ENCODE data around the gene AGPS.
"Not testable (repeated sequence)": the region's sequence is repeated elsewhere in the genome, so short reads cannot be mapped to it uniquely, and the experiment has no call there.

Gene AGPS

DNA sequence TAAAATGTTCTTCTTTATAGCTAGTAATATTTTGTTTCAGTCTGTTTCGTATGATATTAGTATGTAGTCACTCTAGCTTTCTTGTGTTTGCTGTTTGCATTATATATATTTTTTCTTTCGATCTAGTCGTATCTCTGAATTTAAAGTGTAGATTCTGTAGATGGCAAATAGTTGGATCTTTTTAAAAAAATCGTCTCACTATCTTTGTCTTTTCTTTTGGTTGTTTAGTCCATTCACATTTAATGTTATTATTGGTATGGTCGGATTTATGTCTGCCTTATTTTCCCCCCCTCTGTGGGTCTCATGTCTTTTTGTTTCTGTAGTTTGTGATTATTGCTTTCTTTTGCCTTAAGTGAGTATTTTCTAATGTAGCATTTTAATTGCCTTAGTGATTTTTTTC is 84.3 kb downstream of the AGPS start:
- DNase-seq: no peak

DNA sequence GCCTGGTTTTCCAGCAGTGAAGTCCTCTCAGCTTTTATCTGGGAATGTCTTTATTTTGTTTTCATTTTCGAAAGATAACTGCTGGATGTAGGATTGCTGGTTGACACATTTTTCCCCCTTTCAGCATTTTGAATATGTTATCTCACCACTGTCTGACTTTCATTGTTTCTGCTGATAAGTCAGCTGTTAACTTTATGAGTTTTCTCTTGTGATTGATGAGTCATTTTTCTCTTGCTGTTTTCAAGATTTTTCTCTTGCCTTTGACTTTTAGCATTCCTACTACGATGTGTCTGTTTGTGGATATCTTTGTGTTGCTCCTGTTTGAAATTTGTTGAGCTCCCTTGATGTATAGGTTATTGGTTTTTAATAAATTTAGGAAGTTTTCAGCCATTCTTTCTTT is 85.5 kb downstream of the AGPS start:
- no peak for DNase-seq

DNA sequence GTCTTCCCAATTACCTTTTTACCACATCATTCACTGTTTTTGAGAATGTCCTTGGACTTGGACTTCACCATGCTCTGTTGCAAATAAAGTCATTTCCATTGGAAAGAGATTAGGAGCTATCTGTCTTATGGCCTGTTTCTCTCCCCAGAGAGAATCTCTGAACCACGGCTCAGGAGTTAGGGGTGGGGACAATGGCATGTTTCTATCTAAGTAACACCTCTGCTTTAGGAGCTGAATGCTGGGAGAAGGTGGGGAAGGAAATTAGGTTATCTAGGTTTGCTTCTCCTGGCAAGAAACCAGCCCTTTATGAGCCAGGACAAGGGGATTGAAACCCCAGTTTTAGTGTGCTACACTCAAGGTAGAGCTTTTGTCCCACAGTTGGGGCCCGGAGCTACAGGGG is 86.3 kb downstream of the AGPS start:
- no peak for DNase-seq

DNA sequence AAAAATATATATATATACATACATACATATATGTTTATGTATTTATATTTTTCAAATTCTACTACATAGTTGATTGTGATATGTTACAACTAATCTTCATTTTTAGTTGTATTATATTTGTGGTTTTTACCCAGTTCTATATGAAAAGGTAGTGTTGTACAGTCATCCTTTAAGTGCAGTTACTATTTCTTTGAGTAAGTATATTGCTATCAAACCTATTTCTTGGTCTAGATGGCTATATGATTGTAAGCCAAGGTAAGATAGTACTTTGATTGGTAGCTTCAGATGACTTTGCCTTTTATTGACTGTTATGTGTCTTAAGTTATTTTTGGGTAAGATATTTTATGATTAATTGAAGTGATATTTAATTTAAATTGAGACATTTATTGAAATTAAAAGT is 89.6 kb downstream of the AGPS start:
- no peak for DNase-seq

DNA sequence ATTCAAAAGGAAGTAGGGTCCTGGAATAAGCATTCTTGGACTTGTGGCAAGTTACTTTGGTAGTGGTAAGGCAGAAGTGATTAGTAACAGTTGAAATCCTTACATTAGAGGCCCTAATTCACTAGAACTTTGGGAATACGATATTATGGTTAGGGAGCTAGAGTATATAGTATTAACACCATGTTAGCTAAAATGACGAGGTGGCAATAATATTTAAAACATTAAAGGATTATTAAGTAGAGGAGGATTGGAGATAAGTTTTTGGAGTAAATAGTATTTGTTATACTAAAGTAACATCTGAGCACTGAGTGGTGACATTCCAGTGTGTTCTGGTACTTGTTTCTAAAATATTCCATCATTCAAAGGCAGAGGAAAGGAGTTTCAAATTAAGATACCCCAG is 91.0 kb downstream of the AGPS start:
- no peak for DNase-seq

DNA sequence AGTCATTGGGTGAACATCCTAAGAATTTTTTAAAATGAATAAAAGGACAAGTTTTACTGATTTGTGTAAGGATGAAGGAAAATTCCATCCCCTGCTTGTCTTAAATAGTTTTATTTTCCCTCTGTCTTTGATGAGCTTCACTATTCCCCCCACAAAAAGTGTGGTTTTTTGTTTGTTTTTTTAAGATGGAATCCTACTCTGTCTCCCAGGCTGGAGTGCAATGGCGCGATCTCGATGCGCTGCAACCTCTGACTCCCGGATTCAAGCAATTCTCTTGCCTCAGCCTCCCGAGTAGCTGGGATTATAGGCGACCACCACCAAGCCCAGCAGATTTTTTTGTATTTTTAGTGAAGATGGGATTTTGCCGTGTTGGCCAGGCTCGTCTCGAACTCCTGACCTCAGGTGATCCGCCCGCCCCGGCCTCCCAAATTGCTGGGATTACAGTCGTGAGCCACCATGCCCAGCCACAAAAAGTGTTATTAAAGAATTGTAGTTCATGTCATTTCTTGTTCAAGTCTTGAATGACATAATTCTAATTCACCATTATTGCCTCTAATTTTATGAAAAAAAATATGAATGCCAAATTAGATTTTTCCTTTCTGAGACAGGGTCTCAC is 91.7 kb downstream of the AGPS start:
- no peak for DNase-seq

DNA sequence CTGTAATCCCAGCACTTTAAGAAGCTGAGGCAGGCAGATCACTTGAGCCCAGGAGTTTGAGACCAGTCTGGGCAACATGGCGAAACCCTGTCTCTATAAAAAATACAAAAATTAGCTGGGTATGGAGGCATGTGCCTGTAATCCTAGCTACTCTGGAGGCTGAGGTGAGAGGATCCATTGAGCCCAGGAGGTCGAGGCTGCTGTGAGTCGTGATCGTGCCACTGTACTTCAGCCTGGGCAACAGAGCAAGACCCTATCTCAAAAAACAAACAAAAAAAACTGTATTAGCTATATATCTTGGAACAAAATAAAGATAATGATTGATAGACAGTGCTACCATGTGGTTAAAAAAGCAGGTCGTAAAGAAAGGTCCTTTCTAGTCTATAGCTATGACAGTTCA is 93.1 kb downstream of the AGPS start:
- not testable (repeated sequence) for DNase-seq

DNA sequence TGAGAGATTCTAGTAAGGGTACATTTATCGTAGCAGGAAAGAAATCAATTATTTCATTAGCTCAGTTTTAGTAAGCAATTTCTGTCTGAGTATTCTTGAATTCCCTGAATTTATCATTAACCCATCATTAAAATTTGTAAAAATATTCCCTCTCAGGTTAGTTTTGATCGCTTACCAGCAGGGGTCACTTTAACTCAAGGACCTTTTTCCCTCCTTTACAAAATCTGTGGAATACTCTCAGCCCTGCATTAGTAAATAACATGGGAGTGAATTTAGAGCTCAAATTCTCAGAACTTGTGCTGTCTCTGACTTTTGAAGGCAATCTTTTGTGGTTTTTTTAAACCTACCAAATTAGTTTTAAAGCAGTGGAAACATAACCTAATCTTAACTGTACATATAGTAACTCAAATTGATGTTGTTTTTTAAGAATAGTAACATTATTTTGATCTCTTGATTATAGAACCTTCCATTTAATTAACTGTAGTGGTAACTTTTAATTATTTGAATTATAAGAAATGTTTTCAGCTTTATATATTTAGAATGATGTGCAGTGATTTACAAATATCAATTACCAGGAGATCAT is 97.2 kb downstream of the AGPS start:
- no peak for DNase-seq

DNA sequence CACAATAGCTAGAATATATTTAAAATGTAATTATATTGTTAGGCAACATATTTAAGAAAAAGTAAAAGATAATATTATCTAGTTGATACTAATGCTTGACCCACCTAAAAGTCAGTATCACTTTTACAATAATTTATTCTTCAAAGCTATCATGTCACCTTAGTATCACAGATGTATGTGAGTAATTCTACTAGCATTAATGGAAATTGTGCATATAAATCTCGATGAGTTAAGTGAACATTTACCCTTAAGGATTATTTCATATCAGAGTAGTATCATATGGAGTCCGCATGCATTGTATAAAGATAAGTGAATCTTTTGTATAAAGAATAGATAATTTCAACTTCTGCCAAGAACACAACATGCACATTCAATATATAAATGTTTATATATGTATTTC is 103.4 kb downstream of the AGPS start:
- no peak for DNase-seq

DNA sequence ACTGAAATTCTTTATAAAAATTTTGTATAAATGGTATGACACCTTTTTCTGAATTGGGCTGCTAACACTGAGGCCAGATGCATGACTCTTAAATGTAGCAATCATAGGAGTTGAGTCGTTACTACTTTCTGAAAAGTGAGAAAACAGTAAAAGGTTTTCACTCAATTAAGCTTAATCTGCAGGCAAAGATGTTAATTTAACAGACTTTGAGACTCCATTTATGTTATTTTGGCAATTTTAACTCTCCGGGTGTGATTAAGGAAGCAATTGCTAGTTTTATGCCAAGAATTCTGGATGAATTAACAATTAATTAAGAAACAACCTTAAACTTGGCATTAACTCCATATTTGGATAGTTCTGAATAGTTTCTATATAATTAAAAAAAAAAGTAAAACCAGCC is 104.3 kb downstream of the AGPS start:
- no peak for DNase-seq

DNA sequence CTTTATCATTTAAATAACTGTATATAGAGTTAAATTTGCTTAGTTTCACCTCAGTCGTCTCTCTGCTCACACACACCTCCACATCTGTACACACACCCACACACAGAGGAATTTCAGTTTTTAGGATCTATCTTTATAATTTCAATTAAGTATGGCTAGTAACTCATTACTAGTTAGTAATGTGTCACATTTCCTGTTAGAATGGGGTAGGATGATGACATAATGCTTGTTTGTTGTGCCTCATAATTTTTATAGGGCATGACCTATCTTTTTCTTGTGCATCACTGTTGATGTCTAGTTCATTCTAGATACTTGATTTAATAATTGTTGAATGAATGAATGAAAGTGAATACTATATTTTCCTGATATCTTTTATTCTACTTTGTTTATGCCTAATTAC is 108.6 kb downstream of the AGPS start:
- no peak for DNase-seq

DNA sequence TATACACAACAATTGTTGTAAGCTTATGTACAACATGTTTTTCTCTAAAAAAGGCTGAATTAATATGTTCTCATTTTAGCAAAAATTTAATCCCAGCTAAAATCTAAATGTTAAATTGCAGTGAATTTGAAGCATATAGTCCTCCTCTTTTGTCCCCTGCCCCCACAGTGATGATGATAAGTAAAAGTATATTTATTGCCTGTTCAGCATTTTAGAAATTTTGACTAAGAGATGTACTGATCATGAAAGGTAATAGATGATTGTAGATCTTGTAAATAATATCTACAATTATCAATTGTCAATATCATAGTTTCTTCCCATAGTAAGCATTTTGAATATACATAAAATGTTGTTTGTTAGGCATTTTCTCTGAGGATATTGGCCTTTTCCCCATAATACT is 113.9 kb downstream of the AGPS start:
- no peak for DNase-seq

DNA sequence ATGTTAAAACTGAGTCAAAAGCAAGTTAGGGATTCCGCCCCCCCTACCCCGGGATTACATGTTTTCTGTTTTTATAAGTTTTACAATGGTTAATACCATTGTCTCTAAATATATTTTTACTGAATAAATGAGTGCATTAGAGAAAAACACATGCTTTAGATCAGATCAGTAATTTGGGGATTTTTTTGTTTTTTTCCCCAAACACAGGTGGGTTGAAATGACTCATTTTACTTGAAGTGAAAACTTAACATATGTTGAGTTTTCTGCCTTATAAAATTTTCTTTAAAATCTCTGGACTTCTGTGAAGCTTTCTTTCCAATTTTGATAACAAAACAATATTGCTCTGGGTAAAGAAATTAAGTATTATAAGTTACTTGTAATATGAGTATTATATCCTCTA is 114.4 kb downstream of the AGPS start:
- no peak for DNase-seq

DNA sequence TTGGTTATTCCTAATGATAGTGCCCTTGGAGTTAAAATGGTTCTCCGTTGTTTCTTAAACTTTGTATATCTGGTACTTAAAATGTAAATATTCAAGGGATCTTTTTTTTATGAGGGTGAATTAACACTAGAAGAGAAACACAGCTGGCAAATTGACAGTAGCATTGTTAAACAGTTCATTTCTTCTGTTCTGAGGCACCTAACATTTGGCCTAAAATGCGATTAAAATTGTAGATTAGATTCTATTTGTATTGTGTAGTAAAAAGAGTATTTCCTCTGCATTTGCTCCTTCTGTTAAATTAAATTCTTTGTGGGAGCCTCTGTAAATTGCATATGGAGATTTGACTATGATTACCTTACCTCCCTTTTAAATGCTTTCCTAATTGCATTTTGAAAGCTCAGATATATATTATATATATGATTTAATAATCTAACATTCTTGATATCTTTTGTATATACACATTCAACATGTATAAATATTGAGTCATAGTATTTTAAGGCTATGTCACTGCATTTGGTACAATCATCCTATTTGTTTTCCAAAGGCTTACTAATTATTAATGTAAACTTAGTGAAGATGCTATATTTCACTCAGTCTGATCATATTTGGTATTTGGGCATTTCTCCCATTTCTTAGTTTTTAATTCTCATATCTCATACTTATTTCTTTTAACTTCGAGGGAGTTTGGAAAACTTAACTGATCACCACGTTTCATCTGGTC is 124.4 kb downstream of the AGPS start:
- DNase-seq: no peak

DNA sequence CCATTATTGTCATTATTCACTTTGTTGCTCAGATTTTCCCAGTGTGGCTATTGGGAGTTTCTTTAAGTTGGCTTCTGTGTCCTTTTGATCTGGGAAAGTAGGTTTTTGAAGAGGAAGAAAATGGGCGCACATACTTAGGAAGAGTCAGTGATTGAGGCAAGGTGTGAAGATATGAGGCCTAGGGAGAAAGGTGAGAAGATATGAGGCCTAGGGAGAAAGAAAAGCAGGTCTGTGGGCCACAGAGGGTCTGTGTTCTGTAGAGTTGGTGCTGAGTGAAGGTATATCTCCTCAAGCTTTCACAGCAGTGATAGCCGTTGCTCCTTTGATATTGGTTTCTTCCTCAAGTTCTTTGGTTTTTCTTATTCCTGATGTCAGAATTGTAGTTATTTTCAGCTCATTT is 126.2 kb downstream of the AGPS start:
- no peak for DNase-seq

DNA sequence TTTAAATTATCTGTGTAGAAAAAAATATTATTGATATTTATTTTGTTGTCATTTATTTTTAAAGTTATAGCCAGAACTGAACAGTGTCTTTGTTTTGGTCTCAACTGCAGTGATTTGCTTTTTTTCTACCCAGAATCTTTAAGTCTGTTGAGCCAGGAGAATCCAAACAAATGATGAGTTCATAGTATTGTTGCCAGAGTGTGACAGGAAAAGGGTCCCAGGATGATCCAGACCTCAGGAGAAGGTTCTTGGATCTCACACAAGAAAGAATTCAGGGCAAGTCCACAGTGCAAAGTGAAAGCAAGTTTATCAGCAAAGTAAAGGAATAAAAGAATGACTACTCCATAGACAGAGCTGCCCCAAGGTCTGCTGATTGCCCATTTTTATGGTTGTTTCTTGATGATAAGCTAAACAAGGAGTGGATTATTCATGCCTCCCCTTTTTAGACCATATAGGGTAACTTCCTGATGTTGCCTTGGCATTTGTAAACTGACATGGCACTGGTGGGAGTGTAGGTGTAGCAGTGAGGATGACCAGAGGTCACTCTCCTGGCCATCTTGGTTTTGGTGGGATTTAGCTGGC is 127.1 kb downstream of the AGPS start:
- DNase-seq: no peak

DNA sequence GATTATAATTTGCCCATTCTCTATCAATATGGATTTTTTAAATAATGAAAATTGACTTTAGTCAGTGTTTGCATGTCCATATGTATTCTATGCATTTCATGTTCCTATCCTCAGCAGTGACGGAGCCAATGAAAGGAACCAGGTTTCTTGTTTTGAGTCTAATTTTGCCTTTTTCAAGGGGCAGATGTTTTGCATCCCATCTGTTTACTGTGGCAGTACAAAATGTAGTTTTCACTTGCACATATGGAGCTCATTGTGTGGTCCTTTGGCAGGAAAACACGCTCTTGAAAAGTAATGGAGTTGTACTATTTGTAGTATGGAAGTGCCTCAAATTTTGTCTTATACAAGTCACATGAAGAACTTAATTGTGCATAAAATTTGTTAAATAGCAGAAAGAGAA is 127.8 kb downstream of the AGPS start:
- DNase-seq: no peak

DNA sequence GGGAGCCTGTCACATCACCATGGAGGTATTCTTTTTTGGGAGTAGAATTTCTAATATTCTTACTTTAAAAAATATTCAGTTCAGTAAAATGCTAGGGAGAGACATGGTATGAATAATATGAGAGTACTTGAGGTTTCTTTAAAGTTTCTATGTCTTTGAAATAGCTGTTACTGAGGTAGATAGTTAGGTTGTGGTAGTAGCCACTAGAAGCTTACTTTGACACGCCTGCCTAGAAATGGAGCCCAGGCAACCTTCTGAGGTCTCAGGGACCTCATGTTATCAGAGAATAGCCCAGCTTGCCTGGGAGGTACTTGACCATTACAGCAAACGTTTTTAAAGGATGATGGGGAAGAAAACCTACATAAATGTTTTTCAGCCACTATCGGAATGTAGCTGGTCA is 131.2 kb downstream of the AGPS start:
- no peak for DNase-seq

DNA sequence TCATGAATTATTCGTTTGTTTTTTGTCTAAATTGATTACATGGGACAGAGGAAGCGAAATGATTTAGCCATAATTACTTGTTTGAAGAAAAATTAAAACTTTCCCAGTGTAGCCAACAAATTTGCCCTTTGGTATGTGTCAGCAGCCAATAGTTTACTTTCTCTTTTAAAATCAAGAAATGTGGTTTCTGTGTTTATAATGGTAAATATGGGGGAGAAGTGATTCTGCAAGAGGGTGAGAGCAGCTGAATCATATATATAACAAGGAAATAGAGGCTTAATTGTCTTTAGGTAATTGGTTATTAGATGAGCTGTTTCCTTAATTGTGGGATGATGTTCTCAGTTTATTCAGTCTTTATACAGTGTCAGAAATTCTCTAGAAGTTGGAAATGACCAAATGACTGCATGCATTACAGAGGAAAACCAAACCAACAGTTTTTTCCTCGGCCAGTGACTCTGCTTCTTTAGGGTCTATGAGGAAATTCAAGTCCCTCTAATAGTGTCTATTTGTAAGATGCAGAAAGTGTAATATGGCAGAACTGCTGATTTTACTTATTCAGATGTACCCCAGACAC is 132.9 kb downstream of the AGPS start:
- DNase-seq: no peak

DNA sequence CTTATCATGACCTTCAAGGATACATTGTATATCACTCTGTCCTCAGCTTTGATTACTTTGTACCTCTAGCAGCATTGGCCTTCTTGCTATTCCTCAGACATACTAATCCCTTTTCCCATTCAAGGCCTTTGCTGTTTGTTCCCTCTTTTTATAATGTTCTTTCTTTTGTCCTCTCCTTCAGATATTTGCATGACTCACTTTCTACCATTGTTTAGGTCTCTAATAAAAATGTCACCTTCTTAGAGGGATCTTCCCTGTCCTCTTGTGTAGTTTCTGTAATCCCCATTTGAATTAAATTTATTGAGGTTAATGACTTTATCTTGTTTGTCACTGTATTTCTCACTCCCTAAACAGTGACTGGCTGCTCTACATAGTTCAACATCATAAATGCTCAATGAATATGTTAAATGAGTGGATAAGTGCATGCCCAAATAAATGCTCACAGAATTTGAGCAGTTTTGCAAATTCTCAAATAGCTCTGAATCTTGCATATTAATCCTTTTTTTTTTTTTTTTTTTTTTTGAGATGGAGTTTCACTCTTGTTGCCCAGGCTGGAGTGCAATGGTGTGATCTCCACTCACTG is 135.9 kb downstream of the AGPS start:
- DNase-seq: no peak

DNA sequence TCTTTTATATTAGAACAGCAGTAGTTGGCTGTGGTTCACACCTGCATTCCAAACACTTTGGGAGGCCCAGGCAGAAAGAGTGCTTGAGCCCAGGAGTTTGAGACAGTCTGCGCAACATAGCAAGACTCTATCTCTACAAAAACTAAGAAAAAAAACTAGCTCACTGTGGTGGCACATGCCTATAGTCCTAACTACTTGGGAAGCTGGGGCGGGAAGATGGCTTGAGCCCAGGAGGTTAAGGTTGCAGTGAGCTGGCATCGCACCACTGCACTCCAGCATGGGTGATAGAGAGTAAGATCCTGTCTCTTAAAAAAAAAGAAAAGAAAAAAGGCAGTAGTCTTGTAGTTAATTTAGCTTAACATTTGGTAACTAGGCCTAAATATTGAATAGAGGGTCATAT is 136.6 kb downstream of the AGPS start:
- no peak for DNase-seq

DNA sequence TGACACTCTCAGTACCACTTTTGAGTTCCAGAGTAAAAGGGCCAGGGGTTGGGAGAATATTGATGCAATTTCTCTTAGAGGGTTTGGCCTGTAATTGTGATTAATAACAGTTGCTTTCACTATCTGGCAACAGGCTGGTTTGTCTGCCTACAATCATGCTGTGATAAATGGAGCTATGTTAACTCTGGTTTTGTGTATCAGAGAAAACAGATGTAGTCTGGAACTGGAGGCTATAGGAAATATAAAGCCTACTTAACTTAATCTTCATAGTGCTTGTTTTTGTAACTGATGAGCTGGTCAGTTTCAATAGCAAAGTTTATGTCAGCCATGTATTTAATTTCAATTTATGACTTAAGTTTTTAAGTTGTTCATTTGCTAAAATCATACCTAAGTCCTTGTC is 138.0 kb downstream of the AGPS start:
- DNase-seq: no peak

DNA sequence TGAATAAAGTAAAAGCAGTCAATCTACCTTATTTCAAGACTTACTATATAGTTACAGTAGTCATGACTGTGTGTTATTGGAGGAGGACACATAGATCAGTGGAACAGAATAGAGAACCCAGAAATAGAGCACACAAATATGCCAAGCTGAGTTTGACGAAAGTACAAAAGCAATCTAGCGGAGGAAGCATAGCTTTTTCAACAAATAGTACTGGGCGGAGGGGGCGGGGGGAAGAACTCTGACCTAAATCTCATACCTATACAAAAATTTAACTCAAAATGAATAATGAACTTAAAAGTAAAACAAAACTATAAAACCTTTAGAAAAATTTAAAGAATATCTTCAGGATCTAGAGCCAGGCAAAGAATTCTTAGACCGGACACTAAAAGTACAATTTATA is 139.1 kb downstream of the AGPS start:
- no peak for DNase-seq

DNA sequence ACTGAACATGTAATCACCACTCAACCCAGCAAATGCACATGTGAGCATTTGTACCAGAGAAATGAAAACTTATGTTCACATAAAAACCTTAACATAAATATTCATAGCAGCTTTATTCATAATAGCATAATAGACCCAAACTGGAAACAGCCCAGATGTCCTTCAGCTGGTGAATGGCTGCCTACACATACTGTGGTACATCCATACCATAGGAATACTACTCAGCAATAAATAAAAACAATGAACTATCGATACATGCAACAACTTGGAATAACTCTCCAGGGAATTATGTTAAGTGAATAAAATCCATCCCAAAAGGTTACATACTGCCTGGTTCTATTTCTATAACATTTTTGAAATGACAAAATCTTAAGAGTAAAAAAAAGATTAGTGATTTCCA is 140.0 kb downstream of the AGPS start:
- DNase-seq: no peak
